Activated CD8-positive, alpha-beta memory T cell treated with anti-CD3 and anti-CD28 coated beads, Interleukin-2, amount 50 U/mL, for 4 hours (primary cell): ENCODE measurements around the gene WDR90.

Source experiments
- DNase-seq: peaks from one replicate; pipeline ENCODE4 v3.0.0-alpha.2; 2020

Gene WDR90

DNA sequence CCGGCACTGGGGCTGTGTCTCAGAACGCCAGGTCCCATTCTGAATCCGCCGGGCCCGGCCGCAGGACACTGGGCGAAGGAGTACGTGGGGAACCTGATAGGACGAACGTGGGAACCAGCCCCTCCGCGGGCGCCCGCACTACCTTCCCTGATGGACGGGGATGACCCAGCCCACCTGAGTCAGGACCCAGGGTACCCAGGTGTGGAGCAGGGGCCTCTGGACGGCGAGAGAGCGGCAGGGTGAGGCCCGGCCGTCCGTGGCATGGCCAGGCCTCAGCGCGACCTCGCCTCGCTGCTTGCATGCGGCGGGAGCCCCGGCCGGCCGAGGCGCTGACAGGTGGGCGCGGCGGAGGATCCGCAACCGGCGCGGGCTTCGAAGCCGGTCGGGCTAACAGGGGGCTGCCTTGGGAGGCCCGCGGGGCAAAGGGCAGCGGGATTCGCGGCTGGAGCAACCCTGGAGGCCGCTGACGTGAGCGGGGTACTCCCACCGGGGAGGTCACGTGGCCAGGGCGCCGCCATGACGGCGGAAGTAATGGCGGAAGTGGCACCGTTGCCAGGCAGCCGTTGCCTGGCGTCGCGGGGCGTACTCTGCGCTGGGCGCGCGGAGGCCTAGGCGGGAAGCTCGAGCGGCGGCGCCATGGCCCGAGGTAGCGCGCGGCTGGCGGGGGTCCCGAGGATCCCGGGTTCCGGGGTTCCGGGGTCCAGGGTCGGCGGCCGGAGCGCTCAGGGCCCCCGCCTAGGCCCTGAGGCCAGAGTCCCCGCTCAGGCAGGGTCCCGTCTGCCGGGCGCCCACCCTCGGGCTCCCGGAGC lies at the start of gene WDR90:
TSS of gene WDR90 (plus strand) at position 585 of the 809 bp plus-strand sequence. CDS start at position 637, 52 bp downstream.
- DNase-seq: peak; percentile 94

DNA sequence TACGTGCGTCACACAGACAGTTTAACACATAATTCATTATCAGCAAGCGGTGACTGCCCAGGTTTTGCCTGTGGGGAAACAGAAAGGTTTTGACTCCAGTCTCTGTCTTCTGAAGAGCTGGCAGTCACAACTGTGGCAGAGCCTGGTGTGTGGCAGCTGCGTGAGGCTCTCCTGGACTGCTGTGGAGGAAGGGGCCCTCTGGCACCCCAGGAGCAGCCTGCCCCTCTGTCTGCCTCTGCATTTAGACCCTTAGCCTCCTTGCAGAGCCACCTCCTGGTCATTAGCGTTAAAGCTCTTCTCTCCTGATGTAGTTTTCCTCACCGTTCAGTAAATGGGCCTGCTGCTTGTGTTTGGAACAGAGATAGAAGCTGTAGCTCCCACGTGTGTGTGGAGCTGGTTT lies 48.4 kb upstream of the WDR90 start:
- no peak for DNase-seq

DNA sequence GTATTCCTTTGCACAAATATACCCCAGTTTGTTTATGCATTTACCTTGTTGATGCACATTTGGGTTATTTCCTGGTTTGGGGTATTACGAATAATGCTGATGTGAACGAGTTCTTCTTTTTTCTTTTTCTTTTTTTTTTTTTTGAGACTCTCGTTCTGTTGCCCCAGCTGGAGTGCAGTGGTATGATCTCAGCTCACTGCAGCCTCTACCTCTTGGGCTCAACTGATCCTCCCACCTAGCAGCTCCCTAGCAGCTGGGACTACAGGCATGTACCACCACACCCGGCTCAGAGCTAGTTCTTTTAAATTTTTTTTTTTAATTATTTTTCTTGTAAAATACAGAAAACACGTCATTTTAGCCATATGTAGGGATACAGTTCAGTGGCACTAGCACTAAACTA lies 45.2 kb upstream of the WDR90 start:
- no peak for DNase-seq

DNA sequence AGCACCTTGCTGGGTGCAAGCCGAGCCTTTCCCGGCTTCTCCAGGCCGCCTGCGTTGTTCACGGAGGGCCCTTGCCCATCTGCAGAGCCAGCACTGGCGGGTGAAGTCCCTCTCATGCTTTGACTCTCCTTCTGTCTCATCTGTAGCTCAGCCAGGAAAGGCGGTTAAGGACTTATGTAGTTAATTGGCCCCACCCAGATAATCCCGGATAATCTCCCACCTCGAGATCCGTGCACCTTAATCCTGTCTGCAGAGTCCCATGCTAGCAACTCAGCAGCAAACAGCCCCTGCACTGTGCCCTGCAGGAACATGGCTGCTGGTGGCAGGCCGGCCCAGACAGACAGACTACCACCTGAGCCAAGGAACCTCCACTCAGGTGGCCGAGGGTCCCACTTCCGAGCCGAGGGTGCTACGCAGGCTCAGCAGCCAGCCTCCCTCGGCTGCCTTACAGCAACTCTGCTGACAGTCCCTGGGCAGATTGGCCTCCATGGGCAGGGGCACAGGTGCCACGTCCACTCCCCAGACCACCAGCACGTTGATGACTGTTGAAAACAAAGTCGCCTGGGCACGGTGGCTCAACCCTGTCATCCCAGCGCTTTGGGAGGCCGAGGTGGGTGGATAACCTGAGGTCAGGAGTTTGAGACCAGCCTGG lies 42.4 kb upstream of the WDR90 start:
- no peak for DNase-seq

DNA sequence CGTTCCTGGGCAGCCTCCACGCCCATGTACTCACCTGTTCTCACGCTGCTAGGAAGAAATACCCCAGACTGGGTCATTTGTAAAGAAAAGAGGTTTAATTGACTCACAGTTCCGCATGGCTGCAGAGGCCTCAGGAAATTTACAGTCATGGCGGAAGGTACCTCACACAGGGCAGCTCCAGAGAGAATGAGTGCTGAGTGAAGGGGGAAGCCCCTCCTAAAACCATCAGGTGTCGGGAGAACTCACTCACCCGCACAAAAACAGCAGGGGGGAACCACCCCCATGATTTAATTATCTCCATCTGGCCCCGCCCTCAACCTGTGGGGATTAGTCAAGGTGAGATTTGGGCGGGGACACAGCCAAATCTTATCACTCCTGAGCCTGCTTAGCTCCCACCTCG lies 41.1 kb upstream of the WDR90 start:
- DNase-seq: no peak

DNA sequence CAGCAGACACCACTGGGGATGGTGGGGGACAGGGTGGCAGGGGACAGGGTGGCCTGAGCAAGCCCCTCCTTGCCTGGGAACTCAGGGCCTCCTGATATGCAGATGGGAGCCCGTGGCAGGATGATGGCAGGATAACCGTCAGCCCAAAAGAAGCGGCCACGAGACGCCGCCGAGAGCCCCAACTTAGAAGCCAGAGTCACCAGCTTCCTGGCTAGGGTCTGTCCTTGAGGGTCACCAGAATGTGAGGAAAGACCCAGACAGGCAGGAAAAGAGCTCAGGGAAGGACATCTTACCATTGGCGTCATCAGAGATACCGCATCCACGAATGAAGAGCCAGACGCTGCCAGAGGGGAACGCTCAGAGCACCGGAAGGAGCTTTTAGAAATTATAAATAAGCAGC lies 39.8 kb upstream of the WDR90 start:
- no peak for DNase-seq

DNA sequence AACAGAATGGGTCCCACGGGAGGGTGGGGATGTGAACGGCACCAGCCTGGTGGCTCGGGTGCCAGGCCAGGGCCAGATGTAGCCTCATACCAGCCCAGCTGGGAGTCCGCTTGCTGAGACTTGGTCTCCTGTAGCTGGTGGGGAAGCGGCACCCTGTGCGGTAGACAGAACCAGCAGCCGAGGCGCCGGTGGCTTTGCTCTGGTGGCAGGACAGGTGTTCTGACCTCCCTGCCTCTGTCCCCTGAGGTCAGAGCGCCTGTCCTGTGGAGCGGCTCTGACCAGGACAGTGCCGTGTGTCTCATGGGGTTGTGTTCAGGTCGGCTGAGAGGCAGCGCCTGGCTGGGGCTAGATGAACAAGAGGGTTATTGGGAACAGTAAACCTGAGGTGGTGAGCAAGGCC lies 39.2 kb upstream of the WDR90 start:
- DNase-seq: no peak

DNA sequence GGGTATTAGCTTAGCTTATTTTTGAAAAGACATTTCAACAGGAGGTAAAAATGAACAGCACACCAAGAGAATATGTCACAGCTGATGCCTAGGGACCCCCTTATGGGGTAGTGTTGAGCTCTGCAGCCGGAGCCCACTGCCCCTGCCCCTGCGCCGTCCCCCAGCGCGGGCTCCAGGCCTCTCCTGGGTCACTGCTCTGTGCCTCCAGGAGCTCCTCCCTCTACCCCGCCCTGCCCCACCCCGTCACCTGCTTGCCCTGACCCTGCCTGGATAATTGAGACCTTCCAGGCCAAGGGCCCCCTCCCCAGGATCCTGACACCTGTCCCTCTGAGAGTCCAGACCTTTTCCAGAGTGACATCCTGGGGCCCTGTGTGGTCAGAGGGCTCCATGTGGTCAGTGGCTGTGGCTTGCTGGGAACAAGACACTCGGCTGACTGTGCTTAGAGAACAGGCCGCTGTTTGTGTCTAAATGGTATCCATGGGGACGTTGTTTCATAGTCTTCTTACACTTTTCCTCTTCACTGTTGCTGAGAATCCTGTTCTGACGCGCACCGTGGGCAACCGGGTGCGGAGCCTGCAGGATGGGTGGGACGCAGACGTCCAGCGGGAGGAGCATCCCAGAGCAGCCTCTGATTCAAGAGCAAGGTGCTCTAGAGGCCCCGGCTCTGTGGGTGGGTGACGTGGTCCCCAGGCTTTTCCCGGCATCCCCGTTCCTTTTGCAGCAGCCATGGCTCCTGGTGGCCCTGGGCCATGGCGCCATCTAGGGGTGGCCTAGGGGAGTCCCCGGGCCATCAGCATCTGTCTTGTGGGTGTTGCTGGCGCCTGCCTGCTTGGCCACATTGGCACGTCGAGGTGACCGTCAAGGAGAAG lies 38.4 kb upstream of the WDR90 start:
- peak; percentile 67 for DNase-seq

DNA sequence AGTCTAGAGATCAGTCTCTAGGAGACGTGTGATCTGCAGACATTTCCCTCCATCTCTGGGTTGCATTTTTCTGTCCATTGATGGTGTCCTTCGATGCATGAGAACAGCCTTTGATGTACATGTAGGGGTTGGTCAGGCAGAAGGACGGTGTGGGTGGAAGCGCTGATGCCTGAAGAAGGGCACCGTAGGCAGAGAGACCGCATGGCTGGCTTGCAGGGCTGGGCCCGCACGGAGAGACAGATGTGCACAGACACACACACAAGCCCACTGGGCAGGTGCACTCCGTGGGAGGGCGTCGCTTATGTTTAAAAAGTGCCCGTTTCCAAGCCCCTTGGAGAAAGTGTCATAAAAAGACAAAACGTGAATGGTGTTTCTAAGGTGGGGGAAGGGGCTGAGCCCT lies 34.0 kb upstream of the WDR90 start:
- no peak for DNase-seq

DNA sequence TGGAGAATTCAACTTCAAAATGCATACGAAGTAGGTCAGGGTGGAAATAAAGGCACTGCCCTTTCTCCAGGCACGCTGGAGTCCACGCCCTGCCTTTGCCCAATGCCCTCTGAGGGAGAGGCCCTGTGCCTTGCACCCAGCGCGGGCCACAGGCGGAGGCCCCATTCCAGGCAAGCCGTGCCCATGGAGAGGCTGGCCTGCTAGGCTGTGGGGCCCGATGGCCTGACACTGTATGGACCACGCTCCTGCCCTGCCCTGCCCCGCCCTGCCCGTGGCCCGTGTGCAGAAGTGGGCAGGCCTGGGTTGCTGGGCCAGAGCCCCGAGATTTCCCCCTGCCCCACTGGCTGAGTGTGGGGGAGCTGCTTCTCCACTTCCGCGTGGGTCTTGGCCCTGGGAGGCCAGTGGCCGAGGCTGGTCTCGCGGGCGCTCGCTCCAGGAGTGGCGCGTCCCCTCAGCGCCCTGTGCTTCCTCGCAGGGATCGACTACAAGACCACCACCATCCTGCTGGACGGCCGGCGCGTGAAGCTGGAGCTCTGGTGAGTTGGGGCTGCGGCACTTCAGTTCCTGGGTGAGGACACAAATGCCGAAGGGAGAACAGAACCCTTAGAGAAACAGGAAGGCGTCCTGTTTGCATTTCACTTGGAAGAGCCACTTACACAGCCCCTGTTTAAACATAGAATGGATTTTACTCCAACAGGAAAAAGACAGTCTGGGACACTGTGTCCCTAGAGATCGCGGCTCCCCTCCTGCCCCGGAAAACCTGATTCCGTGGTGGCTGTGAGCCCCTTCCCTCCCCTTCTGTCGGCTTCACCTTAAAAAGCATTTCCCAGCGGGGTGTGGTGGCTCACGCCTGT lies 32.2 kb upstream of the WDR90 start:
- DNase-seq: no peak

DNA sequence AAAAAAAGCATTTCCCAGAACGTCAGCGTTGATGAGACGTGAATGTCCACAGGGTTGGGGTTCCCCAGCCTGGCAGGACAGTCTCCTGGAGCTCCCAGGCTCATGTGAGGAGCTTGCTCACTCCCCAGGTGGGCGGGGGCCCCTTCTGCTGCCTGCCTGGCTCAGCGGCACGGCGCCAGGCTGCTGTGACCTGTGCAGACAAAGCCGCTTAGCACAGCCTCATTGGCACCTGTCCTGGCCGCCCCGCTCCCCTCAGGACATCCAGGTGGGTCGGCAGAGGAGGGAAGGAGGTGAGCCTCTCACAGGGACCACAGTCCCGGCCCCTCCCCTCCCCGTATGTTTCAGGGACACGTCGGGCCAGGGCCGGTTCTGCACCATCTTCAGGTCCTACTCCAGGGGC lies 31.3 kb upstream of the WDR90 start:
- DNase-seq: no peak

DNA sequence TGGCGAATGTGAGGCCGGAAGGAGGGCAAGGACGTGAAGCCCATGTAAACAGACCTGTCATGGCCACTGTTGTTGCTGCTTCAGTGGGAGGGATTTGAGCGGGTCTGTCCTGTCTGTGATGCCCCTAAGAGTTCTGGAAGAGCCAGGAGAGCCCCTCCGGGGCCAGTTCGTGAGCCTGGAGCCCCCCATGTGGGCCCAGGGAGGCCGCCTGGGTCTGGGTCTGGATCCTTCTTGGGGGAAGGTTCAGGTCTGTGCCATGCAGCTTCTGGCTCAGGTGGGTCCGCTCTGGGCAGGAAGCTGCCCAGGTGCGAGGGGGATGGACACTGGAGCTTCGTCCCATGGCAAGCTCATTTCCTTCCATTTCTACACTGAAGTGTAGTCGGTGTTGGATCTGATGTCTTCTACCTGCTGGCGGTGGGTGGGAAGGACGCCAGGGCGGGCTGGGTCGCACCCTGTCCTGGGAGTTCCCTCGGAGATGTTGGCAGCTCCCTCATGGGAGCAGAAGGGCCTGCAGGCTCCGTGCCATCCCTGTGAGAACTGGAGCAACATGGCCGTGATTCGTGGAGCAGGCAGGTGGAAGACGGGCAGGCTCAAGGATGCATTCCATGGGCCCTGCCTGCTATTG lies 29.6 kb upstream of the WDR90 start:
- DNase-seq: no peak

DNA sequence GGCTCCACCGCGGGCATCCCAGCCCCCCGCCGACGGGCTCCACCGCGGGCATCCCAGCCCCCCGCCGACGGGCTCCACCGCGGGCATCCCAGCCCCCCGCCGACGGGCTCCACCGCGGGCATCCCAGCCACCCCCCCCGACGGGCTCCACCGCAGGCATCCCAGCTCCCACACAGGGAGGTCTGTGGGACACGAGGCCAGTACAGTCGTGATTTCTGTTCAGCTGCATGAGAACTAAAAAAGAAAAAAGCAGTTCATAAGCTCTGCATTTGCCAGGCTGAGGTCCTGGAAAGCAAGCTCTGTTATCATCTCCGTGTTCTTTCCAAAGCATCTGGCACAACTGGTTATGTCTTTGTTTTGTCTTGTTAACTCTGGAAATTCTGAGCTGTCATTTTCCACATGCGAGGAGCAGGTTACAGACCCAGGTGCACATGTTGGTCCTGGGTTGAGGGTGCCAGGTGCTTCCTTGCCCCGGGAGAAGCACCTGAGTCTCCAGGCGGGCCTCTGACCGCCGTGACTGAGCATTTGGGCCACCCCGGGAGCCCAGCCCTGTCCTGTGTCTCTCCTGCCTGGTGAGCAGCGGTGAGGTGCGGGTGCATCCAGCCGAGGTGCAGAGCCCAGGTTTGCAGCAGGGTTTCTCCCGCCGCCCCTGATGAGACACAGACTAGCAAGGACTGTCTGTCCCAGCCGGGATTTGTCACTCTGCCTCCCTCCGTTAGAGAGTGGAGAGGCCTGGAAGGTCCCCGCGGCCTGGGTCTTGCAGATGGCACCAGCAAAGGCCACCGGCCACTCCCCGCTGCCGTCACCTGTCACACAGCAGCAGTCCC lies 28.3 kb upstream of the WDR90 start:
- no peak for DNase-seq

DNA sequence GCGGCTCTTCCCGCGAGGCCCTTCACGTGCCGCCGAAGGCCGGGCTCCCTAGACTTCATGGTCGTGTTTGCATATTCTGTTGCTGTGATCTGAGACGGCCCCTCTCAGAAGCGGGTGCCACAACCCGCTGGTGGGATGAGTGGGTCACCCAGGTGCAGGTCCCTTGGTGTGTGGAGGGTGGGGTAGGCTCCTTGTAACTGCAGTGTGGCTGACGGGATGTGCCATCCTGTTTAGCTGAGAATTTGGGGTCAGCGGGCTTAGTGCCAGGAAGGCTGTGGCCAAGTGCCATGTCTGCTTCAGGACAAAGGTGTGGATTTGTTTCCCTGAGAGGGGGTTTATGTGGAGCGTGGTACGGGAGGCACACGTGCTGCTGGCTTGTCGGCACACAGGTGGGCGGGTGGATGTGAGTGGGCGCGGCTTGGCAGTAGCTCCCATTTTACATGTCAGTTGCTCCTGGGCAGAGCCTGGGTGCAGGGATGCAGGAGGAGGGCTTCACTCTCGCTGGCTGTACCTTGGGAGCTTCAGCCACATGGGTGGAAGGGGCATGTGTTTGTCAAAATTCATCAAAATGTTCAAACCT lies 27.5 kb upstream of the WDR90 start:
- no peak for DNase-seq

DNA sequence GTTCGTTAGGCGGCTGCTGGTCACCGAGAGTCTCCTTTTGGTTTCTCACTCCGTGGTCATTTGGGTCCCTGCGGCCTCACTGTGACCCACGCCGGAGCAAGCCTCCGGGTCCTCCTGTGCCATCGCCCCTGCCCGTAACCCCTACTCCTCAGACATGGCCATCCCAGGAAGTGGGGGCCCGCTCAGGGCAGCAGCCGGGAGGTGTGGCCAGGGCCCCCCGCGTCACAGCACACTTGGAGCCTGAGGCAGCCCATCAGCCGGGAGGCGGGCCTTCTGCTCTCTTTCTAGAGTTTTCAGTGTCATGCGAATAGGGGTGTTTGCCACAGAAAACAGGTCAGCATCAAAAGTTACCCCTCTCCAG lies 26.3 kb upstream of the WDR90 start:
- DNase-seq: no peak

DNA sequence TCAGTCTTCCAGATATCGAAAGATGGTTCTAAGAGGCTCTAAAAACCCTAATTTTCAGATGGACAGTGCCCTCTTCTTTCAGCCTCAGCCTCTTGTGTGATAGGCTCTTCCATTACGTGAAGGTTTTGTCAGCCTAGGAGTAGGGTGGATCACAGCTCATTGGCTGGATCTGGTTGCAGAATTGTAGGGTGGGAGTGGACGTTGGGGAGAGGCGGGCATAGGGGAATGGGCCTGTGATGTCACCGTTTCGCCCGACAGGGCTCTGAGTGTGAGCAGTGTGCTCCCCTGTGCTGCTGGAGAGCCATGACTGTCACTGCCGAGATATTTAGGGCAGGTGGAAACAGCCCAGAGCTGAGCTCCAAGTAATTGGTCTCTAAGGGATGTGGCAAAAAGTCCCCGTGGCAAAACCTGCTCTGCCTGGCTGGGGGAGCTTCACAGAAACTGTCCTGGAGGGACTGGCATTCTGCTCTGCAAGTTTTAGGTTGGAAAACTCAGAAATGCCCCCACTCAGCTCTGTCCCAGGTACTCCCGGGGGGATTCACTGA lies 24.6 kb upstream of the WDR90 start:
- DNase-seq: no peak

DNA sequence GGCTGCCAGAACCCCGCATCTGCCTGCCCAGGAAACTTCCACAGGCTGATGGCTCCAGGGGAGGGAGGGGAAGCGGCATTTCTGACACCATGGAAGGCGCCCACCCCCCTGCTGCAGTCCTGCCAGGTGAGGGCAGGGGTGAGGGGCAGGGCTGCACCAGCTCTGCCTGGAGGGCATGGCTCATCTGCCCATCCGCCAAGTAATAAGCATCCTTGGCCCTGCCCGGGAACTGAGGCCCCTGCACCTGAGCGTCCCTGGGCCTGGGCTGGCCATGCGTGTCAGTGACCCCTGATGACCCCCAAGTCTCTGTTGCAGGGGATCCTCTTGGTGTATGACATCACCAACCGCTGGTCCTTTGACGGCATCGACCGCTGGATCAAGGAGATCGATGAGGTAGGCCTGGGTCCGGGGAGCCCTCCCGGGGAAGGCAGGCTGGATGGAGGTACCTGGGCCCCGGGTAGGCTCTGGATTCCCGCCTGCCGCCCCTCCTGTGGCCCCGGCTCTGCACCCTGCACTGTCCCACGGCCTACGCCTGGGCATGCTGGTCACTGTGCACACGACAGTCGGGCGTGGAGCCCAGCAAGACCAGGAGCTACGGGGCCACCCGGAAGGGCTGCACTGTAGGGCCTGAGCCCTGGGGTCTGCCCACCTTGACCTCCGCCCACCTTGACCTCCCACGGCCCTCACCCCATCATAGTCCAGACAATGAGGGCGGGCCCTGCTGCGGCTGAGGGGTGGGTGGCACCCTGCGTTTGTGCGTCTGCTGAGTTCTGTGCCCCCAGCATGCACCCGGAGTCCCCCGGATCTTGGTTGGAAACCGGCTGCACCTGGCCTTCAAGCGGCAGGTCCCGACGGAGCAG lies 23.8 kb upstream of the WDR90 start:
- no peak for DNase-seq

DNA sequence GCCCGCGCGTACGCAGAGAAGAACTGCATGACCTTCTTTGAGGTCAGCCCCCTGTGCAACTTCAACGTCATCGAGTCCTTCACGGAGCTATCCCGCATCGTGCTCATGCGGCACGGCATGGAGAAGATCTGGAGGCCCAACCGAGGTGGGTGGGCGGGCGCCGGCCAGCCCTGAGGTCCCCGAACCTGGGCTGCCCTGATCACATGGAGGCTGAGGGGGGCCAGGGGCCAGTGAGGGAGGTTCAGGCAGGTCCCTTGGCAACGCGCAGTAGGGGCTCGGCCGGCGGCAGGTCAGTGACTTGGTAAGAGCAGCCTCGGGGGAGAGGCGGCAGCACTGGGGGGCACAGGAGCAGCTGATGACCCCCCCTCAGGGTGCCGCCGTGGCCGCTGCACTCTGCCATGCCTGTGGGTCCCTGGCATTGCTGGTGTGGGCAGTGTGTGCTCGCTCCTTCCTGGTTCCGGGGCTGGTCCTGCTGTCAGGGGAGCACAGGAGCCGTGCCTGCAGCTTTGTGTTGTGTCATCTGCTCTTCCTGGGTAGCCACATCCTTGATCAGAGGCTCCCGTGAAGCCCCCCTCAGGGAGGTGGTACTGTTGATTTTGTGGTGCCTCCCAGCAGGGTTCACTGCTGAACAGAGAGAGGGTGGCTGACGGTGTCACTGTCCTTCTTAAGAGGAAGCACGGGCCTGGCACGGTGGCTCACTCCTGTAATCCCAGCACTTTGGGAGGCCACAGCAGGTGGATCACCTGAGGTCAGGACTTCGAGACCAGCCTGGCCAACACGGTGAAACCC lies 23.0 kb upstream of the WDR90 start:
- DNase-seq: no peak
